ENCODE measurements around the gene GALNT2.

The GALNT2 gene

DNA sequence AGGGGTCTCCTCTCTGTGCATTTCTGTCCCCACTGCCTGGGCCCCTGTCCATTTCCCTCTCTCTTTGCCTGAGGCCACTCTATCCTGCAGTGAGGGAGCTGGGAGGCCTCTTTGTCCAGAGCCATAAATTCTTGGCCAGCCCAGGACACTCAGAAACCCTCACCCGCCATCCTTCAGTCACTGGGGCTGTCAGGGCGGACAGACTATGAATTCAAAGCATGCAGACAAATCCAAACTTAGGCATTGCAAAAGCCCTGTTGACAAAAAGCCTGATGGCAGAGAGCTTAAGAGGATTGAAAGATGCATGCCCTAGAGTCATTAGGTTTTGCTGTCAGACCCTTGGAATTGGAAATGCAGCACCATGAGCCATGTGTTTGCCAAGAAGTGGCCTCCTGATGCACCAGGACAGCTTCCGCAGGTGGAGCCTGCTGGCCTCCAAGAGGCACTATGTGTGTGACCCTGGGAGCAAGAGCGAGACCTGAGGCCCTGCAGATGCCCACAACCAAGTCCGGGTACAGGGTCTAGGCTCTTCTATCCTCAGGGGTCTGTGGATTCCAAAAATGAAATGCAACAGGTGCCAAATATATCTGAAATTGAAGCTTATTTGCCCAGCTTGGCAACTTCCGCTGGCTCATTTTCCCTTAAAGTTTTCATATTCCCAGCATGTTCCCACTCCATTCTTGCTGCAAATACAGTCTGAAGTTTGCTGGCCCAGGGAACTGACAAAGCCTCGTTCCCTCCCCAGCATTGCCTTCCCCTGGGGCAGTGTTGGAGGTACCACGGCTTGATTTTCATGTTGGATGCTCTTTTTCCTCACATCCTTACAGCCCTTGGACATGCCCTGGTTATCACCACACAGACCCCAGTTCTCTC, 181.2 kb downstream of the GALNT2 start:
- Histone ChIP-seq H2BK120ac (ENCODE audit: insufficient read depth, low read length, poor library complexity) (no peak overlapping the region), H3K27me3 (ENCODE audit: insufficient read depth, low read length) (no peaks in the 10 kb centered on the region), H3K4me1 (ENCODE audit: control insufficient read depth in 1 of 2, insufficient read depth in 2 of 2, low read length in 2 of 2) (peaks cover 17 to 21% of the 10 kb centered on the region in 2 experiments), H4K12ac (ENCODE audit: low read depth, low read length) (no peak overlapping the region), H3K14ac (ENCODE audit: low read length) (peak overlapping the region; percentile 28), H3K36me3 (ENCODE audit: control insufficient read depth in 1 of 2, insufficient read depth in 2 of 2, low read length in 2 of 2) (peaks cover 31 to 34% of the 10 kb centered on the region in 2 experiments), H3K4me2 (ENCODE audit: low read length) (no peak overlapping the region), H2AK5ac (ENCODE audit: low read length) (peak overlapping the region; percentile 49), H3K27ac (ENCODE audit: low read depth, low read length) (peak overlapping the region; percentile 66), H2AFZ (ENCODE audit: insufficient read depth, low read length, poor library complexity) (no peak overlapping the region), H3K79me2 (ENCODE audit: control insufficient read depth, insufficient read depth, low read length, poor library complexity) (no peaks in the 10 kb centered on the region), H3K18ac (ENCODE audit: low read length) (no peak overlapping the region), H3K9ac (ENCODE audit: low read length) (no peak overlapping the region), H3K9me3 (ENCODE audit: insufficient read depth, low read depth, low read length) (peaks cover 2% of the 10 kb centered on the region), H3K4me3 (ENCODE audit: low read depth, low read length) (no peak overlapping the region), H3K4ac (ENCODE audit: low read depth, low read length) (no peak overlapping the region), H2BK12ac (ENCODE audit: low read length) (peak overlapping the region; percentile 32), H3K23ac (ENCODE audit: low read length) (no peak overlapping the region), H2BK5ac (ENCODE audit: low read depth, low read length, poor library complexity) (peak overlapping the region; percentile 26), H4K8ac (ENCODE audit: low read depth, low read length) (no peak overlapping the region), H4K91ac (ENCODE audit: low read depth, low read length) (no peak overlapping the region), H3K79me1 (ENCODE audit: low read length) (peaks cover 5% of the 10 kb centered on the region)
- no peak for DNase-seq
- no CpG with 5 or more reads among the region's 8 CpGs for WGBS (ENCODE audit: extremely low coverage, insufficient coverage, insufficient read length)

DNA sequence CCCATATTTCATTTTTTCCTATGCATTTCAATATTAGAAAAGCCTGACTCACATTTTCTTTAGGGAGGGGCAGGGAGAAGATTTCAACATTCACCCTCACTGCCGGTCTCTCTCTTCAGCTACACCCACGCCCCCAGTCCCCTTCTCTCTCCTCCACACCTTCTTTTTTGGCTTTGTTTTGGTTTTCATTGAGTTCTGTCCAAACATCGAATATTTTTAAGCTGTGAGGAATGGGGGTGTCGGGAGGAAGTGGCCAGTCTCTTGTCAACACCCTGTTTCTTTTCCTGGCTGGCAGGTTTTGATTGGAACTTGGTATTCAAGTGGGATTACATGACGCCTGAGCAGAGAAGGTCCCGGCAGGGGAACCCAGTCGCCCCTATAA, 181.8 kb downstream of the GALNT2 start:
- H3K9ac ChIP-seq (ENCODE audit: low read length), result no peak overlapping the region
- H3K9me3 ChIP-seq (ENCODE audit: insufficient read depth, low read depth, low read length), result peaks cover 2% of the 10 kb centered on the region
- no peak overlapping the region for H2AK5ac ChIP-seq (ENCODE audit: low read length)
- H3K79me1 ChIP-seq (ENCODE audit: low read length), result peaks cover 5% of the 10 kb centered on the region
- peaks cover 30 to 33% of the 10 kb centered on the region in 2 experiments for H3K36me3 ChIP-seq (ENCODE audit: control insufficient read depth in 1 of 2, insufficient read depth in 2 of 2, low read length in 2 of 2)
- H3K27me3 ChIP-seq (ENCODE audit: insufficient read depth, low read length), result no peaks in the 10 kb centered on the region
- H3K14ac ChIP-seq (ENCODE audit: low read length), result no peak overlapping the region
- H3K4me1 ChIP-seq (ENCODE audit: control insufficient read depth in 1 of 2, insufficient read depth in 2 of 2, low read length in 2 of 2), result peaks cover 16 to 19% of the 10 kb centered on the region in 2 experiments
- H4K12ac ChIP-seq (ENCODE audit: low read depth, low read length), result no peak overlapping the region
- H2AFZ ChIP-seq (ENCODE audit: insufficient read depth, low read length, poor library complexity), result no peak overlapping the region
- H3K27ac ChIP-seq (ENCODE audit: low read depth, low read length), result peak overlapping the region; percentile 66
- H3K4ac ChIP-seq (ENCODE audit: low read depth, low read length), result no peak overlapping the region
- H4K91ac ChIP-seq (ENCODE audit: low read depth, low read length), result peak overlapping the region; percentile 13
- DNase-seq, result no peak
- no peak overlapping the region for H3K4me3 ChIP-seq (ENCODE audit: low read depth, low read length)
- no peak overlapping the region for H3K18ac ChIP-seq (ENCODE audit: low read length)
- H3K4me2 ChIP-seq (ENCODE audit: low read length), result no peak overlapping the region
- H2BK5ac ChIP-seq (ENCODE audit: low read depth, low read length, poor library complexity), result peak overlapping the region; percentile 26
- WGBS (ENCODE audit: extremely low coverage, insufficient coverage, insufficient read length), result no CpG with 5 or more reads among the region's 7 CpGs
- no peak overlapping the region for H2BK120ac ChIP-seq (ENCODE audit: insufficient read depth, low read length, poor library complexity)
- H2BK12ac ChIP-seq (ENCODE audit: low read length), result no peak overlapping the region
- H3K23ac ChIP-seq (ENCODE audit: low read length), result no peak overlapping the region
- no peak overlapping the region for H4K8ac ChIP-seq (ENCODE audit: low read depth, low read length)
- H3K79me2 ChIP-seq (ENCODE audit: control insufficient read depth, insufficient read depth, low read length, poor library complexity), result no peaks in the 10 kb centered on the region

DNA sequence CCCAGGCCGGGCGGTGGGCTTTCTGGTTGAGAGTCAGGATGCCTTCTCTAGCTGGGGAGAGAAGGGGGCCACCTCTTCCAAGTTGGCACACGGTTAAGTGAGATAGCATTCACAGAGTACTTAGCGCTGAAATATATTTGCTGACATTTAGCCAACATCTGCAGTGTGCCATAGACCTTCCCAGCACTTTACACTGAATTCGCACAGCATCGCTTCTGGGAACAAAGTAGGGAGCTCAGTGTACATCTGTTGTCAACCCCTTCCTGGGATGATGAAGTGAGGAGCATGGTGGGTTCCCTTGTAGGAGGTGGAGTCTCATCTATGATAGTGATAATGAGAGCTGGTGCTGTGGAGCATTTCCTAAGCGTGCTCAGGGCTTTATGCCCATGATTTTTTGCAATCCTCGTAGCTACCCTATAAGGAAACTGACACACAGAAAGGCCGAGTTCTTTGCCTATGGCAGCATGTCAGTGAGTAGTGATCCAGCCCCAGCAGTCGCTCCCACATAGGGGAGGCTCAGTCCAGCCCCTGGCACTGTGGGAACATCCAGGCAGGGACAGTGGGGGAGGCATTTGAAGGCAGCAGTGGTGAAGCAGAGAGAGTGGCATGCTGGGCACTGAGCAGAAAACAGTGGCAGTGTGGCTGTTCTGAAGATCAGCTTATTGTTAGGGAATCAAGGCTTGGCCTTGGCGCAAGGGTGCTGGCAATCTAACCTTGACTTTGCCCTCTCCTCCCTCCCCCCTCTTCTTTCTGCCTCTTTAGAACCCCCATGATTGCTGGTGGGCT, 182.8 kb downstream of the GALNT2 start:
- H3K4me3 ChIP-seq (ENCODE audit: low read depth, low read length), result no peak overlapping the region
- no peak overlapping the region for H4K12ac ChIP-seq (ENCODE audit: low read depth, low read length)
- H3K9me3 ChIP-seq (ENCODE audit: insufficient read depth, low read depth, low read length), result peaks cover 2% of the 10 kb centered on the region
- peaks cover 5% of the 10 kb centered on the region for H3K79me1 ChIP-seq (ENCODE audit: low read length)
- no peak overlapping the region for H3K27ac ChIP-seq (ENCODE audit: low read depth, low read length)
- H3K4me1 ChIP-seq (ENCODE audit: control insufficient read depth in 1 of 2, insufficient read depth in 2 of 2, low read length in 2 of 2), result peaks cover 16 to 19% of the 10 kb centered on the region in 2 experiments
- H2BK120ac ChIP-seq (ENCODE audit: insufficient read depth, low read length, poor library complexity), result no peak overlapping the region
- no peak overlapping the region for H3K4me2 ChIP-seq (ENCODE audit: low read length)
- peak overlapping the region; percentile 14 for H3K18ac ChIP-seq (ENCODE audit: low read length)
- no peak overlapping the region for H3K9ac ChIP-seq (ENCODE audit: low read length)
- no peak overlapping the region for H2AK5ac ChIP-seq (ENCODE audit: low read length)
- H2BK12ac ChIP-seq (ENCODE audit: low read length), result peak overlapping the region; percentile 1
- no peak overlapping the region for H4K8ac ChIP-seq (ENCODE audit: low read depth, low read length)
- no peaks in the 10 kb centered on the region for H3K27me3 ChIP-seq (ENCODE audit: insufficient read depth, low read length)
- H3K4ac ChIP-seq (ENCODE audit: low read depth, low read length), result no peak overlapping the region
- H2AFZ ChIP-seq (ENCODE audit: insufficient read depth, low read length, poor library complexity), result no peak overlapping the region
- no peak overlapping the region for H4K91ac ChIP-seq (ENCODE audit: low read depth, low read length)
- DNase-seq, result no peak
- peaks cover 30 to 37% of the 10 kb centered on the region in 2 experiments for H3K36me3 ChIP-seq (ENCODE audit: control insufficient read depth in 1 of 2, insufficient read depth in 2 of 2, low read length in 2 of 2)
- H3K79me2 ChIP-seq (ENCODE audit: control insufficient read depth, insufficient read depth, low read length, poor library complexity), result no peaks in the 10 kb centered on the region
- WGBS (ENCODE audit: extremely low coverage, insufficient coverage, insufficient read length), result no CpG with 5 or more reads among the region's 11 CpGs
- H3K23ac ChIP-seq (ENCODE audit: low read length), result no peak overlapping the region
- no peak overlapping the region for H2BK5ac ChIP-seq (ENCODE audit: low read depth, low read length, poor library complexity)
- H3K14ac ChIP-seq (ENCODE audit: low read length), result no peak overlapping the region

DNA sequence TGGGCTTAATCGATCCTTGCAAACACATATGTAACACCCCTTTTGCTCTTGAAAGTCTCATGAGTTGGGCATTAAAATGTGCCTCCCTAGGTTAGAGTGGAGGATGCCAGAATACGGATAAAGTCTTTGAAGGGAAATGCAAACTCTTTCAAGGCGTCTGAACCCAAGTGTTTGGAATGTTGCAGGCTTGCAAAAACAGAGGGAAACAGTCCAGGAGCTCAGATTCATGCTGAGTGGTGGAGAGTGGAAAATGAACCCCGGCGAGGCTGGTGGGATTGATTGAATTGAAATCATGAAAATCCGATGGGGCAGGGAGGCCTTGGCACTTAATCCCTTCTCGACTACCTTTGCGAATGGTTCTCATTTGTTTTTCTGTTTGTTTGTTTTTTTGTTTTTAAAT, 183.6 kb downstream of the GALNT2 start:
- no peak overlapping the region for H4K12ac ChIP-seq (ENCODE audit: low read depth, low read length)
- no peaks in the 10 kb centered on the region for H3K79me2 ChIP-seq (ENCODE audit: control insufficient read depth, insufficient read depth, low read length, poor library complexity)
- no peak overlapping the region for H2AFZ ChIP-seq (ENCODE audit: insufficient read depth, low read length, poor library complexity)
- H4K8ac ChIP-seq (ENCODE audit: low read depth, low read length), result no peak overlapping the region
- no peak overlapping the region for H3K9ac ChIP-seq (ENCODE audit: low read length)
- peaks cover 2% of the 10 kb centered on the region for H3K9me3 ChIP-seq (ENCODE audit: insufficient read depth, low read depth, low read length)
- H2BK5ac ChIP-seq (ENCODE audit: low read depth, low read length, poor library complexity), result no peak overlapping the region
- no peak overlapping the region for H2AK5ac ChIP-seq (ENCODE audit: low read length)
- H3K27me3 ChIP-seq (ENCODE audit: insufficient read depth, low read length), result no peaks in the 10 kb centered on the region
- H3K79me1 ChIP-seq (ENCODE audit: low read length), result peaks cover 5% of the 10 kb centered on the region
- H2BK12ac ChIP-seq (ENCODE audit: low read length), result no peak overlapping the region
- no peak overlapping the region for H3K4me3 ChIP-seq (ENCODE audit: low read depth, low read length)
- DNase-seq, result no peak
- H3K23ac ChIP-seq (ENCODE audit: low read length), result no peak overlapping the region
- H2BK120ac ChIP-seq (ENCODE audit: insufficient read depth, low read length, poor library complexity), result no peak overlapping the region
- H3K27ac ChIP-seq (ENCODE audit: low read depth, low read length), result no peak overlapping the region
- H3K4me1 ChIP-seq (ENCODE audit: control insufficient read depth in 1 of 2, insufficient read depth in 2 of 2, low read length in 2 of 2), result peaks cover 16 to 19% of the 10 kb centered on the region in 2 experiments
- no peak overlapping the region for H3K4ac ChIP-seq (ENCODE audit: low read depth, low read length)
- WGBS (ENCODE audit: extremely low coverage, insufficient coverage, insufficient read length), result no CpG with 5 or more reads among the region's 8 CpGs
- peaks cover 36 to 42% of the 10 kb centered on the region in 2 experiments for H3K36me3 ChIP-seq (ENCODE audit: control insufficient read depth in 1 of 2, insufficient read depth in 2 of 2, low read length in 2 of 2)
- no peak overlapping the region for H3K4me2 ChIP-seq (ENCODE audit: low read length)
- no peak overlapping the region for H4K91ac ChIP-seq (ENCODE audit: low read depth, low read length)
- no peak overlapping the region for H3K14ac ChIP-seq (ENCODE audit: low read length)
- no peak overlapping the region for H3K18ac ChIP-seq (ENCODE audit: low read length)

Measured in trophoblast cell (in vitro differentiated cells and primary cell).